ENCODE measurements around the gene EZH2. TPM values are rescaled to one million over a fixed set of nuclear protein-coding genes. Genes with fewer than 3 reads are reported as not detected.

EZH2 gene
- polyA plus RNA-seq, 1 of the 3 experiments (the other 2 are of a cell fraction), result 30.6 TPM

DNA sequence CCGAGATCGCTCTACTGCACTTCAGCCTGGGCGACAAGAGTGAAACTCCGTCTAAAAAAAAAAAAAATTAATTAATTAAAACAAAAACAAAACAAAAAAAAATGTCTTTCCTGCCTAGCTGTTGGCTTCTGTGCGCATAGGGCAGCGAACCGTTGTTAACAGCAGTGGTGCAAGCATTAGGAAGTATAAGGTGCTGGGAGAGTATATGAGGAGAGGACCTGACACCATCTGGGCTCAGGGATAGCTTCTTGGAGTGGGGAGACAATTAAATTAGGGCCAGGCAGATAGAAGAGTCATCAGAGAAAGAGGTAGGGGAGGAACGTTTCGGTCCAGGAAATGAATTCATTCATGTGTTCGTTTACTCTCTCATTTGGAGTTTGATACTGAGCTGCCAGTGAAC, 46.2 kb upstream of the EZH2 start:
- CTCF ChIA-PET, result interaction anchor here (0.5 to 1.2 kb wide), 4 partner anchors 9 to 253 kb away, joined by 3 to 4 read pairs (median 3); no protein-coding TSS in a partner anchor
- Histone ChIP-seq H3K36me3 (replicated peaks in 1 of 2; ENCODE audit: control insufficient read depth in 1 of 2, insufficient read depth in 2 of 2, low read length in 1 of 2) (no peaks in the 10 kb centered on the region), H3K4me1 (ENCODE audit: control insufficient read depth in 1 of 2, insufficient read depth in 2 of 2, low read depth in 1 of 2, low read length in 1 of 2) (no peaks in the 10 kb centered on the region; a peak in 1 of 4 replicates), H3K79me2 (ENCODE audit: insufficient read depth) (no peaks in the 10 kb centered on the region), H3K9me3 (no peaks in the 10 kb centered on the region), H3F3A (replicated peaks; ENCODE audit: insufficient read depth) (no peaks in the 10 kb centered on the region), H4K20me1 (ENCODE audit: insufficient read depth) (no peaks in the 10 kb centered on the region), H3K27me3 (ENCODE audit: insufficient read depth) (no peaks in the 10 kb centered on the region), H3K9me2 (no peaks in the 10 kb centered on the region), H3K4me2 (no peak overlapping the region), H3K4me3 (ENCODE audit: low read depth in 2 of 2, low read length in 1 of 2) (no peak overlapping the region), H2AFZ (ENCODE audit: low read depth) (no peak overlapping the region), H3K9ac (no peak overlapping the region), H3K27ac (ENCODE audit: low read depth in 2 of 2, low read length in 1 of 2) (no peak overlapping the region)
- TF ChIP-seq POLR2AphosphoS5 (IDR thresholded peaks at IDR 0.05; ENCODE audit: low read depth, low read length), result no peak
- TF ChIP-seq PBX3 (IDR thresholded peaks at IDR 0.05), result no peak
- POLR2A ChIA-PET, result interaction anchor here (1.3 kb wide), 1 partner anchor 47 kb away, joined by 5 read pairs; no protein-coding TSS in a partner anchor
- 89% methylated on average over 10 of the region's 10 CpGs for WGBS (ENCODE audit: low lambda C conversion rate)
- no peak for DNase-seq

DNA sequence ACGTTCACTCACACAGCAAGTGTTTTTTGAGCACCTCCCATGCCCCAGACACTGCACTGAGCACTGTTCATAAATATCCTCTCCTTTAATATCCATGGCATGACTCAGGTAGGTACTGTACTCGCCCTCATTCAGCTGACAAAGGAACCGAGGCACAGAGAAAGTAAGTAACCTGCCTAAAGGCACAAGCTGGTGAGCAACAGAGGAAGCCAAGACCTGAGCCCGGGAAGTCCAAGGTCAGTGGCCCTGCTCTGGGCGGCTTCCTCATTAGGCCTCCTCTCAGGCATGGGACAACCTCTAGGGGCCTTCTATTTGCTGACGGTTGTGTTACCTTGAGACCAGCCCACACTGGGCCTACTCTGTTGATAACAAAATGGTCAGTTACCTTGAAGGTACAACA, 45.1 kb upstream of the EZH2 start:
- Histone ChIP-seq H3K79me2 (ENCODE audit: insufficient read depth) (no peaks in the 10 kb centered on the region), H3K4me1 (ENCODE audit: control insufficient read depth in 1 of 2, insufficient read depth in 2 of 2, low read depth in 1 of 2, low read length in 1 of 2) (no peaks in the 10 kb centered on the region; a peak in 1 of 4 replicates), H3K36me3 (replicated peaks in 1 of 2; ENCODE audit: control insufficient read depth in 1 of 2, insufficient read depth in 2 of 2, low read length in 1 of 2) (no peaks in the 10 kb centered on the region), H3F3A (replicated peaks; ENCODE audit: insufficient read depth) (no peaks in the 10 kb centered on the region), H3K4me3 (ENCODE audit: low read depth in 2 of 2, low read length in 1 of 2) (no peak overlapping the region), H3K9me3 (no peaks in the 10 kb centered on the region), H3K9ac (no peak overlapping the region), H3K27me3 (ENCODE audit: insufficient read depth) (no peaks in the 10 kb centered on the region), H3K4me2 (no peak overlapping the region), H2AFZ (ENCODE audit: low read depth) (no peak overlapping the region), H3K27ac (ENCODE audit: low read depth in 2 of 2, low read length in 1 of 2) (no peak overlapping the region), H4K20me1 (ENCODE audit: insufficient read depth) (no peaks in the 10 kb centered on the region), H3K9me2 (no peaks in the 10 kb centered on the region)
- ChIA-PET CTCF (interaction anchor here (1.2 kb wide), 1 partner anchor 10 kb away, joined by 4 read pairs; no protein-coding TSS in a partner anchor), POLR2A (no interaction called here)
- no peak for DNase-seq
- 88% methylated on average over 6 of the region's 6 CpGs for WGBS (ENCODE audit: low lambda C conversion rate)
- TF ChIP-seq EP300 (IDR thresholded peaks at IDR 0.05; ENCODE audit: borderline replicate concordance in 1 of 2, low read depth in 1 of 2, low read length in 1 of 2), result no peak
- no peak for TF ChIP-seq CHD2 (IDR thresholded peaks at IDR 0.05; ENCODE audit: low read length, partially characterized antibody)
- TF ChIP-seq MXI1 (IDR thresholded peaks at IDR 0.05; ENCODE audit: low read depth, low read length), result no peak
- TF ChIP-seq RCOR1 (IDR thresholded peaks at IDR 0.05; ENCODE audit: low read length), result no peak
- no peak for TF ChIP-seq POLR2AphosphoS5 (IDR thresholded peaks at IDR 0.05; ENCODE audit: low read depth, low read length)
- TF ChIP-seq SIN3A (IDR thresholded peaks at IDR 0.05; ENCODE audit: borderline replicate concordance, low read depth, low read length), result no peak
- TF ChIP-seq USF2 (IDR thresholded peaks at IDR 0.05; ENCODE audit: borderline replicate concordance, low read depth, low read length), result no peak
- no peak for TF ChIP-seq GATA2 (CRISPR knock-in tag; IDR thresholded peaks at IDR 0.05)
- no peak for TF ChIP-seq MAX (IDR thresholded peaks at IDR 0.05; ENCODE audit: low read depth)
- no peak for TF ChIP-seq NRF1 (IDR thresholded peaks at IDR 0.05; ENCODE audit: low read depth, low read length)
- no peak for TF ChIP-seq TCF12 (IDR thresholded peaks at IDR 0.05)
- no peak for TF ChIP-seq FOSL2 (IDR thresholded peaks at IDR 0.05; ENCODE audit: borderline replicate concordance, low read depth)
- TF ChIP-seq, protein P1, sequence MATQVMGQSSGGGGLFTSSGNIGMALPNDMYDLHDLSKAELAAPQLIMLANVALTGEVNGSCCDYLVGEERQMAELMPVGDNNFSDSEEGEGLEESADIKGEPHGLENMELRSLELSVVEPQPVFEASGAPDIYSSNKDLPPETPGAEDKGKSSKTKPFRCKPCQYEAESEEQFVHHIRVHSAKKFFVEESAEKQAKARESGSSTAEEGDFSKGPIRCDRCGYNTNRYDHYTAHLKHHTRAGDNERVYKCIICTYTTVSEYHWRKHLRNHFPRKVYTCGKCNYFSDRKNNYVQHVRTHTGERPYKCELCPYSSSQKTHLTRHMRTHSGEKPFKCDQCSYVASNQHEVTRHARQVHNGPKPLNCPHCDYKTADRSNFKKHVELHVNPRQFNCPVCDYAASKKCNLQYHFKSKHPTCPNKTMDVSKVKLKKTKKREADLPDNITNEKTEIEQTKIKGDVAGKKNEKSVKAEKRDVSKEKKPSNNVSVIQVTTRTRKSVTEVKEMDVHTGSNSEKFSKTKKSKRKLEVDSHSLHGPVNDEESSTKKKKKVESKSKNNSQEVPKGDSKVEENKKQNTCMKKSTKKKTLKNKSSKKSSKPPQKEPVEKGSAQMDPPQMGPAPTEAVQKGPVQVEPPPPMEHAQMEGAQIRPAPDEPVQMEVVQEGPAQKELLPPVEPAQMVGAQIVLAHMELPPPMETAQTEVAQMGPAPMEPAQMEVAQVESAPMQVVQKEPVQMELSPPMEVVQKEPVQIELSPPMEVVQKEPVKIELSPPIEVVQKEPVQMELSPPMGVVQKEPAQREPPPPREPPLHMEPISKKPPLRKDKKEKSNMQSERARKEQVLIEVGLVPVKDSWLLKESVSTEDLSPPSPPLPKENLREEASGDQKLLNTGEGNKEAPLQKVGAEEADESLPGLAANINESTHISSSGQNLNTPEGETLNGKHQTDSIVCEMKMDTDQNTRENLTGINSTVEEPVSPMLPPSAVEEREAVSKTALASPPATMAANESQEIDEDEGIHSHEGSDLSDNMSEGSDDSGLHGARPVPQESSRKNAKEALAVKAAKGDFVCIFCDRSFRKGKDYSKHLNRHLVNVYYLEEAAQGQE (IDR thresholded peaks at IDR 0.05; ENCODE audit: low read depth, low read length), result no peak
- no peak for TF ChIP-seq MEF2A (IDR thresholded peaks at IDR 0.05; ENCODE audit: borderline replicate concordance, low read depth)
- TF ChIP-seq NFIC (IDR thresholded peaks at IDR 0.05; ENCODE audit: borderline replicate concordance), result no peak

Measured in SK-N-SH (cell line).